NCI-H1694 (cell line): ENCODE measurements around the gene PPP6C.
"Not testable (repeated sequence)": the region's sequence is repeated elsewhere in the genome, so short reads cannot be mapped to it uniquely, and the experiment has no call there.

Experiments
- DNase-seq: peaks from one replicate; lab custom pipeline; 2025; lab: John Stamatoyannopoulos, UW

PPP6C gene

GRCh38 chr9:125189361-125190289 is at the start of gene PPP6C:
Gene PPP6C (minus strand): TSS chr9:125189803. CDS start chr9:125189718, 85 bp downstream.
- peak; percentile 79 for DNase-seq

GRCh38 chr9:125238915-125239446 is 49.4 kb upstream of the PPP6C start:
- no peak for DNase-seq

- no peak for DNase-seq
Observed at GRCh38 chr9:125238127-125238914, 48.7 kb upstream of the PPP6C start.

- not testable (repeated sequence) for DNase-seq
Observed at GRCh38 chr9:125236520-125237159, 47.0 kb upstream of the PPP6C start.

GRCh38 chr9:125235804-125236519 is 46.4 kb upstream of the PPP6C start:
- no peak for DNase-seq

- DNase-seq = not testable (repeated sequence)
Observed at GRCh38 chr9:125234099-125234498, 44.5 kb upstream of the PPP6C start.

- no peak for DNase-seq
Observed at GRCh38 chr9:125233678-125234077, 44.1 kb upstream of the PPP6C start.

- DNase-seq = no peak
Observed at GRCh38 chr9:125227761-125228160, 38.2 kb upstream of the PPP6C start.

GRCh38 chr9:125224858-125225257 is 35.3 kb upstream of the PPP6C start:
- not testable (repeated sequence) for DNase-seq

- no peak for DNase-seq
Observed at GRCh38 chr9:125218621-125219020, 29.0 kb upstream of the PPP6C start.

GRCh38 chr9:125214186-125214585 is 24.6 kb upstream of the PPP6C start:
- no peak for DNase-seq

GRCh38 chr9:125204477-125204876 is 14.9 kb upstream of the PPP6C start:
- DNase-seq = no peak

- DNase-seq = peak; percentile 3
Observed at GRCh38 chr9:125202846-125203618, 13.4 kb upstream of the PPP6C start.

- peak; percentile 82 for DNase-seq
Observed at GRCh38 chr9:125200216-125201047, 10.8 kb upstream of the PPP6C start, which contains the start of gene RABEPK. Gene RABEPK (plus strand): TSS chr9:125200542. CDS start chr9:125203014, 2,472 bp downstream.

- not testable (repeated sequence) for DNase-seq
Observed at GRCh38 chr9:125195591-125195990, 6.0 kb upstream of the PPP6C start.

- not testable (repeated sequence) for DNase-seq
Observed at GRCh38 chr9:125194466-125194865, 4.9 kb upstream of the PPP6C start.

GRCh38 chr9:125190361-125190801 is 778 bp upstream of the PPP6C start:
- no peak for DNase-seq

GRCh38 chr9:125189011-125189360 is 617 bp downstream of the PPP6C start:
- no peak for DNase-seq

GRCh38 chr9:125183561-125183960 is 6.0 kb downstream of the PPP6C start:
- no peak for DNase-seq

- DNase-seq = no peak
Observed at GRCh38 chr9:125183054-125183453, 6.5 kb downstream of the PPP6C start.
